IMR-90 (cell line): Measurements from ENCODE around the gene AFDN. TPM values are rescaled to one million over a fixed set of nuclear protein-coding genes. Genes with fewer than 3 reads are reported as not detected.

Experiments used
- ATAC-seq: fragments of 200-7000 bp; cut with Tn5 transposase; 2 replicates; pipeline ENCODE4 v1.9.1; 2020; ENCODE audit warnings: low read depth, mild to moderate bottlenecking, moderate library complexity
- BruUV-seq: library from RNA; stranded (reverse); fragments of 400-500 nt; replicated peaks from 2 replicates; lab custom pipeline; 2021; lab: Mats Ljungman, UMichigan
- CTCF ChIA-PET: fragments of 300-600 bp; formaldehyde crosslinking; extraction: SDS; loops from one replicate; lab custom pipeline; 2021; ENCODE audit warnings: antibody characterized with exemption; lab: Yijun Ruan, JAX
- POLR2A ChIA-PET: fragments of 300-600 bp; sonication (Branson Sonifier 250); formaldehyde crosslinking; loops from one replicate; lab custom pipeline; 2022; ENCODE audit warnings: antibody characterized with exemption; ENCODE audit not compliant: unreplicated experiment; lab: Charles Lee
- DNase-seq: peaks from one replicate; pipeline ENCODE4 v3.0.0; 2013
- H2AFZ ChIP-seq: replicated peaks from 2 replicates; pipeline ENCODE3; 2013; ENCODE audit warnings: low read length, mild to moderate bottlenecking; ENCODE audit not compliant: poor library complexity
- H2AK5ac ChIP-seq: 2 replicates; pipeline ENCODE4 v1.6.1; 2013; ENCODE audit warnings: low read depth, low read length, inconsistent platforms
- H2AK9ac ChIP-seq: replicated peaks from 2 replicates; pipeline ENCODE3; 2013; ENCODE audit warnings: mild to moderate bottlenecking, low read depth, low read length, moderate library complexity; ENCODE audit not compliant: poor library complexity
- H2BK120ac ChIP-seq: 2 replicates; pipeline ENCODE4 v1.6.1; 2013; ENCODE audit warnings: low read depth, low read length, inconsistent platforms
- H2BK15ac ChIP-seq: 3 replicates; pipeline ENCODE4 v1.6.1; 2013; ENCODE audit warnings: low read depth, low read length, inconsistent platforms
- H2BK20ac ChIP-seq: 2 replicates; pipeline ENCODE4 v1.6.1; 2013; ENCODE audit warnings: low read depth, mild to moderate bottlenecking, inconsistent platforms, low read length, moderate library complexity
- H2BK5ac ChIP-seq: 2 replicates; pipeline ENCODE4 v1.6.1; 2013; ENCODE audit warnings: mild to moderate bottlenecking, low read depth, low read length, inconsistent platforms; ENCODE audit not compliant: poor library complexity, severe bottlenecking
- H3K14ac ChIP-seq: replicated peaks from 2 replicates; pipeline ENCODE4 v1.6.1; 2013; ENCODE audit warnings: low read depth, low read length, inconsistent platforms
- H3K18ac ChIP-seq: 2 replicates; pipeline ENCODE4 v1.6.1; 2013; ENCODE audit warnings: low read depth, low read length, control low read depth
- H3K23ac ChIP-seq: 2 replicates; pipeline ENCODE4 v1.6.1; 2013; ENCODE audit warnings: low read depth, low read length, inconsistent platforms
- H3K27ac ChIP-seq: 2 replicates; pipeline ENCODE4 v1.5.1; 2013; ENCODE audit warnings: mild to moderate bottlenecking, control low read depth, low read length; ENCODE audit not compliant: insufficient read depth
- H3K27me3 ChIP-seq: 2 replicates; pipeline ENCODE4 v1.6.1; 2013; ENCODE audit warnings: low read length; ENCODE audit not compliant: control insufficient read depth, insufficient read depth
- H3K36me3 ChIP-seq: 2 replicates; pipeline ENCODE4 v1.6.1; 2013; ENCODE audit warnings: low read length, mixed read lengths; ENCODE audit not compliant: control insufficient read depth, insufficient read depth
- H3K4ac ChIP-seq: 2 replicates; pipeline ENCODE4 v1.6.1; 2013; ENCODE audit warnings: low read depth, low read length, inconsistent platforms
- H3K4me1 ChIP-seq: 2 replicates; pipeline ENCODE4 v1.6.1; 2013; ENCODE audit warnings: low read length, mixed read lengths; ENCODE audit not compliant: control insufficient read depth, insufficient read depth
- H3K4me2 ChIP-seq: 2 replicates; pipeline ENCODE4 v1.6.1; 2013; ENCODE audit warnings: low read depth, mild to moderate bottlenecking, control low read depth, low read length, moderate library complexity
- H3K4me3 ChIP-seq: 2 replicates; pipeline ENCODE4 v1.5.1; 2013; ENCODE audit warnings: low read depth, mild to moderate bottlenecking, control low read depth, low read length, moderate library complexity; ENCODE audit not compliant: insufficient read depth
- H3K56ac ChIP-seq: 2 replicates; pipeline ENCODE4 v1.6.1; 2013; ENCODE audit warnings: low read length, inconsistent platforms; ENCODE audit not compliant: insufficient read depth; ENCODE audit errors: extremely low read depth
- H3K79me1 ChIP-seq, 2 experiments: 2 replicates each; pipeline ENCODE4 v1.6.1; 2013; ENCODE audit warnings: low read length in 2 of 2, inconsistent platforms in 1 of 2, low read depth in 1 of 2
- H3K9ac ChIP-seq: 2 replicates; pipeline ENCODE4 v1.6.1; 2013; ENCODE audit warnings: low read depth, low read length, control low read depth
- H3K9me1 ChIP-seq: 2 replicates; pipeline ENCODE4 v1.6.1; 2013; ENCODE audit warnings: low read length, inconsistent platforms; ENCODE audit not compliant: insufficient read depth
- H3K9me3 ChIP-seq: 2 replicates; pipeline ENCODE4 v1.6.1; 2013; ENCODE audit warnings: low read length; ENCODE audit not compliant: control insufficient read depth, insufficient read depth
- H4K20me1 ChIP-seq: 2 replicates; pipeline ENCODE4 v1.6.1; 2013; ENCODE audit warnings: low read length, inconsistent platforms; ENCODE audit not compliant: insufficient read depth
- H4K5ac ChIP-seq: 2 replicates; pipeline ENCODE4 v1.6.1; 2013; ENCODE audit warnings: mild to moderate bottlenecking, low read depth, low read length, control low read depth
- H4K8ac ChIP-seq, 2 experiments: 2 replicates each; pipeline ENCODE4 v1.6.1; 2013; ENCODE audit warnings: low read depth in 2 of 2, low read length in 2 of 2, control low read depth in 1 of 2, inconsistent platforms in 1 of 2
- H4K91ac ChIP-seq: 2 replicates; pipeline ENCODE4 v1.6.1; 2013; ENCODE audit warnings: low read depth, low read length, inconsistent platforms; ENCODE audit not compliant: insufficient read depth
- BHLHE40 ChIP-seq: fragments of 150-350 bp; IDR thresholded peaks from 2 replicates; pipeline ENCODE4 v1.6.1; 2016; ENCODE audit warnings: mild to moderate bottlenecking, low read depth, low read length
- CEBPB ChIP-seq: IDR thresholded peaks from 2 replicates; pipeline ENCODE4 v1.6.1; 2012; ENCODE audit warnings: low read depth, low read length, improper control_type of control experiment
- MAFK ChIP-seq: IDR thresholded peaks from 2 replicates; pipeline ENCODE4 v1.6.1; 2012; ENCODE audit warnings: low read depth, low read length, improper control_type of control experiment
- NFE2L2 ChIP-seq: fragments of 150-350 bp; IDR thresholded peaks from 2 replicates; pipeline ENCODE4 v1.6.1; 2016; ENCODE audit warnings: low read depth, mild to moderate bottlenecking, low read length
- RFX5 ChIP-seq: IDR thresholded peaks from 2 replicates; pipeline ENCODE4 v1.8.0; 2012; ENCODE audit warnings: low read depth, mild to moderate bottlenecking, low read length, moderate library complexity
- SMC3 ChIP-seq: fragments of 150-350 bp; IDR thresholded peaks from 2 replicates; pipeline ENCODE4 v1.6.1; 2016; ENCODE audit warnings: low read depth, mild to moderate bottlenecking, antibody characterized with exemption, low read length, moderate library complexity
- WGBS, 2 experiments: methylation state at CpG; one replicate each; pipeline versions ENCODE4 v1.1.5 to v1.1.7; 2013; ENCODE audit warnings: missing lambda C conversion rate in 2 of 2; ENCODE audit not compliant: insufficient read length in 1 of 2; ENCODE audit errors: extremely low coverage in 2 of 2; 5-methylcytosine and 5-hydroxymethylcytosine counted together
- dilution Hi-C: fragments of 300-500 bp; cut with HindIII; formaldehyde crosslinking; loops from one replicate; pipeline ENCODE4 v1.14.3; 2018; ENCODE audit warnings: low sequenced_read_pairs; ENCODE audit not compliant: unreplicated experiment
- in situ Hi-C: fragments of 300-500 bp; cut with MboI; formaldehyde crosslinking; loops from 3 replicates; pipeline ENCODE4 v1.14.3; 2019; ENCODE audit warnings: low sequenced_read_pairs, inconsistent platforms, mixed read lengths
- intact Hi-C: fragments of 100-400 bp; cut with micrococcal nuclease; formaldehyde crosslinking; loops from 2 replicates; pipeline ENCODE4 v1.10.0; 2022
- polyA plus RNA-seq, 3 experiments: library from polyadenylated mRNA; depleted of rRNA; stranded (reverse); fragments of >200 nt; gene quantifications; 2 replicates each; pipeline ENCODE4 v1.2.3, GENCODE V29; 2012; ENCODE audit warnings: low replicate concordance in 1 of 3
- total RNA-seq: library from RNA; depleted of rRNA; stranded (reverse); fragments of >200 nt; gene quantifications from 2 replicates; pipeline ENCODE4 v1.2.3, GENCODE V29; 2012
- TF ChIP-seq, protein P1 (sequence below): conservative IDR thresholded peaks from 2 replicates; pipeline ENCODE4 v1.5.1; 2012; ENCODE audit warnings: mild to moderate bottlenecking, low read depth, low read length, improper control_type of control experiment
- TF ChIP-seq, protein P2 (sequence below): fragments of 150-350 bp; IDR thresholded peaks from 2 replicates; pipeline ENCODE4 v1.6.1; 2016; ENCODE audit warnings: low read depth, mild to moderate bottlenecking, low read length, moderate library complexity, borderline replicate concordance

The AFDN gene
- total and polyA plus RNA-seq, 2 of the 4 experiments (the other 2 are of a cell fraction): 11.6 to 20.8 TPM

DNA sequence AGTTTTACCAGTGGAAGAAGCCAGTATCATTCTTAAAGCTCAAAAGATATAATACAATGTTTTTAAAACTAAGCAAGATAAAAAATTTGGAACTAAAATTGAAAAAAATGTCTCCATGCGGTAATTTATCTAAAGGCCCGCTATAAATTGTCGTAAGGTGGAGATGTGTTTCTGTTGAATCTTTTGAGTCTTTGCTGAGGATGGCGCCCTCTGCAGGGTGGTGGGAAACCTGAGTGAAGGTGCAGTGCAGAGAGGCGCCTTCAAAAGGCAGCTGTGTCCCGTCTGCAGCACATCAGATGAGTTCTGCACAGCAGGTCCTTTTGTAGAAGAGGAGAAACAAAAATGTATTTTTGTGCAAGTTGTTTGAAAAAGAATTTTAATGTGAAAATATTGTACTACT lies 141.4 kb downstream of the AFDN start:
- no peak overlapping the region for H3K14ac ChIP-seq
- in situ Hi-C loops: no loop called here
- 77% methylated on average over 3 of the region's 6 CpGs; no CpG with 5 or more reads in 1 of the 2 experiments for WGBS, 2 experiments

More for the DNA sequence above, 141.4 kb downstream of the AFDN start:
- H3K4ac ChIP-seq: no peak overlapping the region
- no peak overlapping the region for H4K5ac ChIP-seq
- dilution Hi-C loops: no loop called here
- H3K4me2 ChIP-seq: no peak overlapping the region
- POLR2A ChIA-PET: no interaction called here
- no peak overlapping the region for H2BK15ac ChIP-seq
- H2BK120ac ChIP-seq: no peak overlapping the region
- ATAC-seq: no peak
- H3K9me1 ChIP-seq: no peaks in the 10 kb centered on the region; the same call in 1 of the 2 replicates
- H4K8ac ChIP-seq: no peak overlapping the region
- H3K79me1 ChIP-seq: peaks cover 0 to 4% of the 10 kb centered on the region in 2 experiments; a peak in 1 of 4 replicates
- no TSS peak for BruUV-seq
- CTCF ChIA-PET: interaction anchor here (0.7 kb wide), 1 partner anchor 1463 kb away, joined by 3 read pairs; no protein-coding TSS in a partner anchor
- H3K27ac ChIP-seq: no peak overlapping the region
- no peaks in the 10 kb centered on the region for H4K20me1 ChIP-seq
- peaks cover 15% of the 10 kb centered on the region for H3K36me3 ChIP-seq
- H3K9ac ChIP-seq: no peak overlapping the region
- no peak overlapping the region for H4K91ac ChIP-seq
- no peak overlapping the region for H2AK9ac ChIP-seq
- no peak overlapping the region for H3K18ac ChIP-seq
- H2BK20ac ChIP-seq: no peak overlapping the region
- H2AFZ ChIP-seq: no peak overlapping the region
- no peak for TF ChIP-seq NFE2L2
- TF ChIP-seq, protein P1, sequence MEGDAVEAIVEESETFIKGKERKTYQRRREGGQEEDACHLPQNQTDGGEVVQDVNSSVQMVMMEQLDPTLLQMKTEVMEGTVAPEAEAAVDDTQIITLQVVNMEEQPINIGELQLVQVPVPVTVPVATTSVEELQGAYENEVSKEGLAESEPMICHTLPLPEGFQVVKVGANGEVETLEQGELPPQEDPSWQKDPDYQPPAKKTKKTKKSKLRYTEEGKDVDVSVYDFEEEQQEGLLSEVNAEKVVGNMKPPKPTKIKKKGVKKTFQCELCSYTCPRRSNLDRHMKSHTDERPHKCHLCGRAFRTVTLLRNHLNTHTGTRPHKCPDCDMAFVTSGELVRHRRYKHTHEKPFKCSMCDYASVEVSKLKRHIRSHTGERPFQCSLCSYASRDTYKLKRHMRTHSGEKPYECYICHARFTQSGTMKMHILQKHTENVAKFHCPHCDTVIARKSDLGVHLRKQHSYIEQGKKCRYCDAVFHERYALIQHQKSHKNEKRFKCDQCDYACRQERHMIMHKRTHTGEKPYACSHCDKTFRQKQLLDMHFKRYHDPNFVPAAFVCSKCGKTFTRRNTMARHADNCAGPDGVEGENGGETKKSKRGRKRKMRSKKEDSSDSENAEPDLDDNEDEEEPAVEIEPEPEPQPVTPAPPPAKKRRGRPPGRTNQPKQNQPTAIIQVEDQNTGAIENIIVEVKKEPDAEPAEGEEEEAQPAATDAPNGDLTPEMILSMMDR: peak; percentile 22; the same call in 1 of the 2 replicates
- no peak for TF ChIP-seq SMC3
- TF ChIP-seq CEBPB: no peak
- TF ChIP-seq, protein P2, sequence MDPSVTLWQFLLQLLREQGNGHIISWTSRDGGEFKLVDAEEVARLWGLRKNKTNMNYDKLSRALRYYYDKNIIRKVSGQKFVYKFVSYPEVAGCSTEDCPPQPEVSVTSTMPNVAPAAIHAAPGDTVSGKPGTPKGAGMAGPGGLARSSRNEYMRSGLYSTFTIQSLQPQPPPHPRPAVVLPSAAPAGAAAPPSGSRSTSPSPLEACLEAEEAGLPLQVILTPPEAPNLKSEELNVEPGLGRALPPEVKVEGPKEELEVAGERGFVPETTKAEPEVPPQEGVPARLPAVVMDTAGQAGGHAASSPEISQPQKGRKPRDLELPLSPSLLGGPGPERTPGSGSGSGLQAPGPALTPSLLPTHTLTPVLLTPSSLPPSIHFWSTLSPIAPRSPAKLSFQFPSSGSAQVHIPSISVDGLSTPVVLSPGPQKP: no peak
- no peak for TF ChIP-seq RFX5
- TF ChIP-seq BHLHE40: no peak
- TF ChIP-seq MAFK: no peak
- no peak overlapping the region for H3K56ac ChIP-seq
- no peak overlapping the region for H3K4me3 ChIP-seq
- no peaks in the 10 kb centered on the region for H3K4me1 ChIP-seq
- DNase-seq: no peak
- no peak overlapping the region for H2AK5ac ChIP-seq
- intact Hi-C loops: no loop called here
- H3K27me3 ChIP-seq: no peaks in the 10 kb centered on the region
- no peak overlapping the region for H2BK5ac ChIP-seq
- no peaks in the 10 kb centered on the region for H3K9me3 ChIP-seq
- H3K23ac ChIP-seq: no peak overlapping the region
